Mesendoderm (in vitro differentiated cells): ENCODE measurements around the gene ARHGEF26.

Source experiments
- DNase-seq: peaks from one replicate; pipeline ENCODE4 v3.0.0; 2013
- H2AK5ac ChIP-seq: 2 replicates; pipeline ENCODE4 v1.6.1; 2013; ENCODE audit warnings: low read length, inconsistent platforms
- H2BK120ac ChIP-seq: 2 replicates; pipeline ENCODE4 v1.6.1; 2013; ENCODE audit warnings: low read depth, mild to moderate bottlenecking, low read length, moderate library complexity, mixed read lengths
- H2BK15ac ChIP-seq: replicated peaks from 2 replicates; pipeline ENCODE4 v1.6.1; 2013; ENCODE audit warnings: low read depth, mild to moderate bottlenecking, moderate library complexity
- H2BK5ac ChIP-seq: 2 replicates; pipeline ENCODE4 v1.6.1; 2013; ENCODE audit warnings: low read length, inconsistent platforms
- H3K18ac ChIP-seq: 2 replicates; pipeline ENCODE4 v1.6.1; 2013; ENCODE audit warnings: mild to moderate bottlenecking, low read length, mixed read lengths
- H3K23ac ChIP-seq: one replicate; pipeline ENCODE4 v1.6.1; 2013; ENCODE audit warnings: low read length
- H3K27ac ChIP-seq: 2 replicates; pipeline ENCODE4 v1.5.1; 2013; ENCODE audit warnings: low read depth, mild to moderate bottlenecking, inconsistent platforms, low read length, moderate library complexity
- H3K27me3 ChIP-seq: 2 replicates; pipeline ENCODE4 v1.6.1; 2013; ENCODE audit warnings: low read length, control low read depth, mild to moderate bottlenecking, inconsistent platforms; ENCODE audit not compliant: insufficient read depth, poor library complexity
- H3K36me3 ChIP-seq: 2 replicates; pipeline ENCODE4 v1.6.1; 2013; ENCODE audit warnings: low read length, inconsistent platforms; ENCODE audit not compliant: control insufficient read depth, insufficient read depth
- H3K4ac ChIP-seq: one replicate; pipeline ENCODE4 v1.6.1; 2013; ENCODE audit warnings: low read depth, mild to moderate bottlenecking, low read length, moderate library complexity
- H3K4me1 ChIP-seq: 2 replicates; pipeline ENCODE4 v1.6.1; 2013; ENCODE audit warnings: low read depth, low read length, inconsistent platforms; ENCODE audit not compliant: control insufficient read depth
- H3K4me2 ChIP-seq: 2 replicates; pipeline ENCODE4 v1.6.1; 2013; ENCODE audit warnings: low read length
- H3K4me3 ChIP-seq: 2 replicates; pipeline ENCODE4 v1.5.1; 2013; ENCODE audit warnings: mild to moderate bottlenecking, low read length
- H3K56ac ChIP-seq: one replicate; pipeline ENCODE4 v1.6.1; 2013; ENCODE audit warnings: low read length
- H3K79me1 ChIP-seq: 2 replicates; pipeline ENCODE4 v1.6.1; 2013; ENCODE audit warnings: low read length, inconsistent platforms
- H3K79me2 ChIP-seq: 2 replicates; pipeline ENCODE4 v1.6.1; 2013; ENCODE audit warnings: mild to moderate bottlenecking, low read length; ENCODE audit not compliant: control insufficient read depth, insufficient read depth
- H3K9ac ChIP-seq: 2 replicates; pipeline ENCODE4 v1.6.1; 2013; ENCODE audit warnings: low read length, inconsistent platforms
- H4K5ac ChIP-seq: one replicate; pipeline ENCODE4 v1.6.1; 2013; ENCODE audit warnings: low read length
- H4K8ac ChIP-seq: one replicate; pipeline ENCODE4 v1.6.1; 2013; ENCODE audit warnings: low read depth, mild to moderate bottlenecking, control low read depth, low read length, moderate library complexity
- WGBS: extraction: QIAGEN DNeasy Blood & Tissue Kit; methylation state at CpG from one replicate; pipeline ENCODE4 v1.1.7; 2013; ENCODE audit warnings: low lambda C conversion rate, missing lambda C conversion rate; ENCODE audit not compliant: insufficient coverage; ENCODE audit errors: extremely low coverage; 5-methylcytosine and 5-hydroxymethylcytosine counted together

The ARHGEF26 gene

GRCh38 chr3:154241496-154241895, 120.3 kb downstream of the ARHGEF26 start:
- WGBS = no CpG with 5 or more reads among the region's 5 CpGs
- Histone ChIP-seq H3K23ac (no peak overlapping the region), H4K8ac (no peak overlapping the region), H3K4me3 (no peak overlapping the region), H2BK120ac (no peak overlapping the region), H3K4me1 (no peaks in the 10 kb centered on the region), H3K9ac (no peak overlapping the region), H4K5ac (no peak overlapping the region), H2AK5ac (no peak overlapping the region), H3K18ac (no peak overlapping the region), H3K79me2 (no peaks in the 10 kb centered on the region), H3K4me2 (no peak overlapping the region), H3K79me1 (no peaks in the 10 kb centered on the region), H3K4ac (no peak overlapping the region), H3K27ac (no peak overlapping the region), H2BK5ac (no peak overlapping the region), H3K36me3 (no peaks in the 10 kb centered on the region), H3K27me3 (no peaks in the 10 kb centered on the region), H2BK15ac (no peak overlapping the region), H3K56ac (no peak overlapping the region)
- DNase-seq = peak; percentile 46

- Histone ChIP-seq H3K36me3 (no peaks in the 10 kb centered on the region), H3K56ac (no peak overlapping the region), H2BK120ac (no peak overlapping the region), H3K18ac (no peak overlapping the region), H3K4me2 (no peak overlapping the region), H2AK5ac (no peak overlapping the region), H3K4ac (no peak overlapping the region), H3K27ac (no peak overlapping the region), H4K5ac (no peak overlapping the region), H3K79me2 (no peaks in the 10 kb centered on the region), H3K23ac (no peak overlapping the region), H3K27me3 (no peaks in the 10 kb centered on the region), H3K79me1 (no peaks in the 10 kb centered on the region), H3K4me3 (no peak overlapping the region), H4K8ac (no peak overlapping the region), H2BK5ac (no peak overlapping the region), H3K4me1 (no peaks in the 10 kb centered on the region), H3K9ac (no peak overlapping the region), H2BK15ac (no peak overlapping the region)
- no CpG with 5 or more reads among the region's 4 CpGs for WGBS
- DNase-seq = peak; percentile 93
These were observed 121.6 kb downstream of the ARHGEF26 start for GRCh38 chr3:154242766-154243165.

- H3K27me3 ChIP-seq = no peaks in the 10 kb centered on the region
- H3K27ac ChIP-seq = no peak overlapping the region
- no peak overlapping the region for H2BK15ac ChIP-seq
- no peak overlapping the region for H3K9ac ChIP-seq
- no peak overlapping the region for H4K5ac ChIP-seq
- H3K79me1 ChIP-seq = no peaks in the 10 kb centered on the region
- no peak overlapping the region for H4K8ac ChIP-seq
- WGBS = no CpG with 5 or more reads among the region's 2 CpGs
- DNase-seq = no peak
- no peak overlapping the region for H3K23ac ChIP-seq
- no peak overlapping the region for H3K18ac ChIP-seq
- H3K4me1 ChIP-seq = no peaks in the 10 kb centered on the region
- no peak overlapping the region for H2AK5ac ChIP-seq
- no peak overlapping the region for H2BK5ac ChIP-seq
- H3K56ac ChIP-seq = no peak overlapping the region
- H3K79me2 ChIP-seq = no peaks in the 10 kb centered on the region
- no peak overlapping the region for H3K4me2 ChIP-seq
- no peak overlapping the region for H3K4me3 ChIP-seq
- no peak overlapping the region for H3K4ac ChIP-seq
- no peak overlapping the region for H2BK120ac ChIP-seq
- H3K36me3 ChIP-seq = no peaks in the 10 kb centered on the region
These were observed 122.2 kb downstream of the ARHGEF26 start for GRCh38 chr3:154243353-154243752.

GRCh38 chr3:154244644-154245043, 123.5 kb downstream of the ARHGEF26 start:
- DNase-seq = no peak
- Histone ChIP-seq H3K56ac (no peak overlapping the region), H2BK5ac (no peak overlapping the region), H3K23ac (no peak overlapping the region), H3K4ac (no peak overlapping the region), H4K8ac (no peak overlapping the region), H4K5ac (no peak overlapping the region), H3K79me1 (no peaks in the 10 kb centered on the region), H3K27me3 (no peaks in the 10 kb centered on the region), H3K36me3 (no peaks in the 10 kb centered on the region), H2BK120ac (no peak overlapping the region), H3K4me3 (no peak overlapping the region), H3K18ac (no peak overlapping the region), H3K4me1 (no peaks in the 10 kb centered on the region), H2BK15ac (no peak overlapping the region), H3K27ac (no peak overlapping the region), H2AK5ac (no peak overlapping the region), H3K79me2 (no peaks in the 10 kb centered on the region), H3K9ac (no peak overlapping the region), H3K4me2 (no peak overlapping the region)
- WGBS = no CpG with 5 or more reads among the region's 2 CpGs

GRCh38 chr3:154247806-154248415, 126.7 kb downstream of the ARHGEF26 start:
- Histone ChIP-seq H3K36me3 (no peaks in the 10 kb centered on the region), H3K27ac (no peak overlapping the region), H3K4me2 (no peak overlapping the region), H3K27me3 (no peaks in the 10 kb centered on the region), H4K8ac (no peak overlapping the region), H3K4ac (no peak overlapping the region), H3K56ac (no peak overlapping the region), H2BK5ac (no peak overlapping the region), H3K79me1 (no peaks in the 10 kb centered on the region), H3K4me1 (no peaks in the 10 kb centered on the region), H2BK15ac (no peak overlapping the region), H3K23ac (no peak overlapping the region), H3K4me3 (no peak overlapping the region), H2BK120ac (no peak overlapping the region), H3K18ac (no peak overlapping the region), H3K9ac (no peak overlapping the region), H4K5ac (no peak overlapping the region), H3K79me2 (no peaks in the 10 kb centered on the region), H2AK5ac (no peak overlapping the region)
- DNase-seq = no peak
- no CpG with 5 or more reads among the region's 2 CpGs for WGBS

- DNase-seq = no peak
- Histone ChIP-seq H3K56ac (no peak overlapping the region), H4K8ac (no peak overlapping the region), H3K27me3 (no peaks in the 10 kb centered on the region), H3K4me1 (no peaks in the 10 kb centered on the region), H3K79me2 (no peaks in the 10 kb centered on the region), H2AK5ac (no peak overlapping the region), H3K18ac (no peak overlapping the region), H2BK120ac (no peak overlapping the region), H3K4me3 (no peak overlapping the region), H2BK5ac (no peak overlapping the region), H2BK15ac (no peak overlapping the region), H3K9ac (no peak overlapping the region), H3K23ac (no peak overlapping the region), H3K36me3 (peaks cover 3% of the 10 kb centered on the region), H3K79me1 (no peaks in the 10 kb centered on the region), H3K4ac (no peak overlapping the region), H4K5ac (no peak overlapping the region), H3K4me2 (no peak overlapping the region), H3K27ac (no peak overlapping the region)
- no CpG with 5 or more reads among the region's 4 CpGs for WGBS
These were observed 129.1 kb downstream of the ARHGEF26 start for GRCh38 chr3:154250291-154250690.
